Measurements from ENCODE around the gene MICAL3. TPM values are rescaled to one million over a fixed set of nuclear protein-coding genes. Genes with fewer than 3 reads are reported as not detected.

Gene MICAL3
- total and polyA plus RNA-seq, 2 of the 8 experiments (the other 6 are each of a cell fraction or from before 2014, with no cell fraction given): 8.3 to 41.8 TPM

GRCh38 chr22:17847360-17848078 is 176.8 kb downstream of the MICAL3 start:
- 89% methylated on average over 18 of the region's 18 CpGs; no CpG with 5 or more reads in 1 of the 2 experiments for WGBS, 2 experiments (ENCODE audit: extremely low coverage in 1 of 2, insufficient coverage in 1 of 2, insufficient read length in 1 of 2, insufficient replicate concordance in 2 of 2, low coverage in 1 of 2, low lambda C conversion rate in 2 of 2, missing lambda C conversion rate in 1 of 2)
- no peak overlapping the region for H3K23ac ChIP-seq (ENCODE audit: insufficient read length)
- H3K9ac ChIP-seq (replicated peaks in 1 of 4; ENCODE audit: extremely low read depth in 1 of 4, low read depth in 3 of 4, low read length in 3 of 4): no peak overlapping the region
- H3K9me3 ChIP-seq (ENCODE audit: insufficient read depth in 2 of 2, low read depth in 1 of 2, low read length in 1 of 2): no peaks in the 10 kb centered on the region
- H3K23me2 ChIP-seq (ENCODE audit: low read depth, low read length): no peaks in the 10 kb centered on the region; the same call in 1 of the 2 replicates
- no peak overlapping the region for H2BK5ac ChIP-seq (ENCODE audit: low read depth, low read length)
- no peaks in the 10 kb centered on the region for H4K20me1 ChIP-seq (replicated peaks in 1 of 2; ENCODE audit: control insufficient read depth in 1 of 2, insufficient read depth in 2 of 2, low read length in 2 of 2)
- no peak overlapping the region for H3K4ac ChIP-seq (replicated peaks; ENCODE audit: insufficient read length, low read depth, low read length)
- ChIA-PET POLR2A (ENCODE audit: partially characterized antibody) (no interaction called here), CTCF (ENCODE audit: partially characterized antibody) (interaction anchor here (0.6 to 1.4 kb wide), 3 partner anchors 63 to 229 kb away, joined by 3 read pairs; no protein-coding TSS in a partner anchor)
- H2AFZ ChIP-seq (ENCODE audit: low read length): no peak overlapping the region
- no peaks in the 10 kb centered on the region for H3K4me1 ChIP-seq (replicated peaks in 1 of 4; ENCODE audit: control insufficient read depth in 3 of 4, insufficient read depth in 4 of 4, low read length in 3 of 4)
- H3K27ac ChIP-seq (ENCODE audit: low read depth, low read length): no peak overlapping the region
- no peak overlapping the region for H3K18ac ChIP-seq (ENCODE audit: extremely low read depth, low read length)
- H4K91ac ChIP-seq (replicated peaks; ENCODE audit: insufficient read length, low read length): no peak overlapping the region
- no peak overlapping the region for H3K4me2 ChIP-seq (ENCODE audit: insufficient read depth in 1 of 2, low read depth in 2 of 2, low read length in 2 of 2)
- no peaks in the 10 kb centered on the region for H3K27me3 ChIP-seq (replicated peaks in 1 of 4; ENCODE audit: control insufficient read depth in 3 of 4, extremely low read depth in 1 of 4, insufficient read depth in 3 of 4, low read length in 3 of 4)
- no peak overlapping the region for H3K56ac ChIP-seq (replicated peaks; ENCODE audit: insufficient read length, low read depth, low read length)
- no peak overlapping the region for H2BK12ac ChIP-seq (ENCODE audit: low read depth, low read length)
- DNase-seq (ENCODE audit: low read depth in 1 of 2, low spot score in 2 of 2) (no peak), FAIRE-seq (no peak)
- H3K4me3 ChIP-seq (ENCODE audit: extremely low read depth in 1 of 4, insufficient read depth in 2 of 4, low read depth in 3 of 4, low read length in 4 of 4): no peak overlapping the region
- no peak overlapping the region for H4K5ac ChIP-seq (ENCODE audit: insufficient read length, low read depth, low read length)
- H2BK15ac ChIP-seq (ENCODE audit: low read length): no peak overlapping the region
- no peaks in the 10 kb centered on the region for H3K36me3 ChIP-seq (ENCODE audit: control insufficient read depth in 2 of 4, insufficient read depth in 4 of 4, low read length in 3 of 4)
- H3K14ac ChIP-seq (ENCODE audit: insufficient read length): no peak overlapping the region
- H3K79me1 ChIP-seq (ENCODE audit: low read depth, low read length): no peaks in the 10 kb centered on the region
- H2BK120ac ChIP-seq (replicated peaks; ENCODE audit: low read depth, low read length): no peak overlapping the region
- no peak overlapping the region for H2BK20ac ChIP-seq (ENCODE audit: low read length)
- no peak overlapping the region for H2AK5ac ChIP-seq (ENCODE audit: low read depth, low read length)
- no peaks in the 10 kb centered on the region for H3K79me2 ChIP-seq (ENCODE audit: control insufficient read depth in 1 of 2, insufficient read depth in 2 of 2, low read length in 2 of 2)
- H4K8ac ChIP-seq (ENCODE audit: extremely low read depth, insufficient read depth, low read length): no peak overlapping the region
- TF ChIP-seq JUN (IDR thresholded peaks at IDR 0.05; ENCODE audit: low read depth, low read length) (no peak), CHD1 (IDR thresholded peaks at IDR 0.05; ENCODE audit: low read depth, low read length) (no peak), EP300 (IDR thresholded peaks at IDR 0.05; ENCODE audit: borderline replicate concordance in 1 of 2, low read depth in 2 of 2, low read length in 2 of 2) (no peak), HDAC6 (IDR thresholded peaks at IDR 0.05; ENCODE audit: low read depth, low read length) (no peak), MAX (IDR thresholded peaks at IDR 0.05) (no peak), E2F6 (IDR thresholded peaks at IDR 0.05) (no peak), RAD21 (IDR thresholded peaks at IDR 0.05 in 1 of 2, conservative IDR thresholded peaks at IDR 0.05 in 1 of 2; ENCODE audit: low read depth in 2 of 2, low read length in 2 of 2) (no peak), EGR1 (IDR thresholded peaks at IDR 0.05; ENCODE audit: borderline replicate concordance, low read depth, low read length) (no peak), TCF12 (IDR thresholded peaks at IDR 0.05; ENCODE audit: low read depth, low read length) (no peak), CHD2 (IDR thresholded peaks at IDR 0.05; ENCODE audit: low read length) (no peak), TAF1 (IDR thresholded peaks at IDR 0.05; ENCODE audit: low read depth, low read length) (no peak)
